Sigmoid colon (tissue), 7 donors: ENCODE measurements around the gene EZR. TPM values are rescaled to one million over a fixed set of nuclear protein-coding genes. Genes with fewer than 3 reads are reported as not detected.
"Not testable (repeated sequence)": the region's sequence is repeated elsewhere in the genome, so short reads cannot be mapped to it uniquely, and the experiment has no call there.

Experiments used
- DNase-seq: peaks from one replicate; pipeline ENCODE4 v3.0.0-alpha.2; 2019
- H3K27ac ChIP-seq, 4 donors: fragments of 200-600 bp; sonication (generic); one replicate each; pipeline ENCODE4 v1.5.1; 2016 to 2019; ENCODE audit warnings: mild to moderate bottlenecking in 1 of 4
- H3K27me3 ChIP-seq, 3 donors: fragments of 200-600 bp; sonication (generic); one replicate each; pipeline ENCODE4 v1.5.1; 2019; ENCODE audit warnings: mild to moderate bottlenecking in 1 of 3
- H3K36me3 ChIP-seq, 4 donors: fragments of 200-600 bp; sonication (generic); one replicate each; pipeline ENCODE4 v1.5.1; 2016 to 2019
- H3K4me1 ChIP-seq, 4 donors: fragments of 200-600 bp; sonication (generic); one replicate each; pipeline ENCODE4 v1.5.1; 2017 to 2019
- H3K4me3 ChIP-seq, 4 donors: fragments of 200-600 bp; sonication (generic); one replicate each; pipeline ENCODE4 v1.5.1; 2017 to 2019; ENCODE audit warnings: mild to moderate bottlenecking in 2 of 4, moderate library complexity in 1 of 4
- H3K9me3 ChIP-seq, 4 donors: fragments of 200-600 bp in 3 of 4; sonication (generic) in 3 of 4; one replicate each; pipeline versions ENCODE4 v1.5.1 to v1.6.1; 2013 to 2019
- CTCF ChIP-seq, 4 experiments: fragments of 450-650 bp in 3 of 4; fragments of 200-600 bp in 1 of 4; IDR thresholded peaks; one replicate each; pipeline ENCODE4 v1.5.1; 2016 to 2019; ENCODE audit warnings: antibody characterized with exemption in 4 of 4, mild to moderate bottlenecking in 3 of 4, moderate library complexity in 2 of 4
- EP300 ChIP-seq, 4 donors: sonication (generic); formaldehyde crosslinking; IDR thresholded peaks; one replicate each; pipeline ENCODE4 v1.6.1; 2017; ENCODE audit warnings: antibody characterized with exemption in 4 of 4
- POLR2A ChIP-seq, 2 donors: fragments of 450-650 bp; IDR thresholded peaks; one replicate each; pipeline ENCODE4 v1.6.1; 2016; ENCODE audit warnings: antibody characterized with exemption in 2 of 2, mild to moderate bottlenecking in 2 of 2, moderate library complexity in 2 of 2
- POLR2AphosphoS5 ChIP-seq, 4 donors: sonication (generic); formaldehyde crosslinking; IDR thresholded peaks; one replicate each; pipeline ENCODE4 v1.6.1; 2017; ENCODE audit warnings: antibody characterized with exemption in 4 of 4
- WGBS, 2 donors: extraction: QIAGEN DNeasy Blood & Tissue Kit; methylation state at CpG; one replicate each; pipeline ENCODE4 v1.1.7; 2013; 5-methylcytosine and 5-hydroxymethylcytosine counted together
- intact Hi-C: fragments of 100-400 bp; cut with DNase I; formaldehyde crosslinking; loops from one replicate; pipeline ENCODE4 v1.15.1; 2023
- polyA plus RNA-seq, 3 donors: library from polyadenylated mRNA; stranded (reverse); fragments of 200-250 nt; gene quantifications; one replicate each; pipeline ENCODE4 v1.2.3, GENCODE V29; 2013
- total RNA-seq, 4 donors: library from RNA; depleted of rRNA; stranded (reverse); fragments of >200 nt; gene quantifications; one replicate each; pipeline ENCODE4 v1.1.0, GENCODE V29; 2016
- donor health status: healthy with polysubstance abuse.
- donor health status: Bipolar disorder and iron deficiency.
- donor health status: healthy.

EZR gene
- total and polyA plus RNA-seq, 7 donors = 33.5 to 333 (median 46.0) TPM

DNA sequence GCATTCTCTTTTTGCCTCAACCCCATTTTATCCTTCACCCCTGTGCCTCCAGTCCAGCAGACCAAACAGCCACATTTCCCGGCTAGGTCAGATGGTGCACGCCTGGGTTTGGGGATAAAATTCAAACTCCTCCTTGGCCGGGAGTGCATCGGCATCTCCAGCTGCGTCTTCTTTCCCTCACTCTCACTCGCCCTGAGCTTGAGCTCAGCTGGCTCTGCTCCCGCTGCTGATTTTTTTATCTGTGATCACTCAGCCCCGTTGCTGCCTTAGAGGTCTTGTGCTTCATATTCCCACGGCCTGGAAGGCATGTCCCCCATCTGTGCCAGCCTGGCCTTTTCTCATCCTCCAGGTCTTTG lies 6.8 kb upstream of the EZR start:
- TF ChIP-seq EP300 (IDR thresholded peaks at IDR 0.05) = no peak
- TF ChIP-seq CTCF (IDR thresholded peaks at IDR 0.05) = no peak
- no peak for TF ChIP-seq POLR2A (IDR thresholded peaks at IDR 0.05)
- no peak for TF ChIP-seq POLR2AphosphoS5 (IDR thresholded peaks at IDR 0.05)
- intact Hi-C loops = no loop called here
- peak overlapping the region in 3 of 4 donors; percentile 15 to 26 (median 15) for H3K27ac ChIP-seq
- no peaks in the 10 kb centered on the region for H3K27me3 ChIP-seq
- H3K36me3 ChIP-seq = no peaks in the 10 kb centered on the region
- H3K4me1 ChIP-seq = no peaks in the 10 kb centered on the region
- H3K9me3 ChIP-seq = no peaks in the 10 kb centered on the region
- DNase-seq = peak; percentile 77
- H3K4me3 ChIP-seq = no peak overlapping the region
- WGBS, 2 donors = 81 to 85% methylated on average over 9 of the region's 9 CpGs

GRCh38 chr6:158825038-158825950 lies 6.1 kb upstream of the EZR start:
- intact Hi-C loops = no loop called here
- H3K27ac ChIP-seq = peak overlapping the region in 3 of 4 donors; percentile 15 to 26 (median 15)

GRCh38 chr6:158823616-158824015 lies 4.4 kb upstream of the EZR start:
- DNase-seq, H3K36me3 ChIP-seq, H3K27ac ChIP-seq, H3K4me1 ChIP-seq, H3K9me3 ChIP-seq, H3K4me3 ChIP-seq, intact Hi-C loops, H3K27me3 ChIP-seq: not testable (repeated sequence)
- 95 to 98% methylated on average over 4 of the region's 4 CpGs for WGBS, 2 donors

More at GRCh38 chr6:158825038-158825950, 6.1 kb upstream of the EZR start:
- H3K9me3 ChIP-seq = no peaks in the 10 kb centered on the region
- no peaks in the 10 kb centered on the region for H3K27me3 ChIP-seq
- DNase-seq = no peak
- TF ChIP-seq CTCF (IDR thresholded peaks at IDR 0.05) = no peak
- no peak for TF ChIP-seq POLR2A (IDR thresholded peaks at IDR 0.05)
- no peaks in the 10 kb centered on the region for H3K36me3 ChIP-seq
- no peak overlapping the region for H3K4me3 ChIP-seq
- no peaks in the 10 kb centered on the region for H3K4me1 ChIP-seq
- WGBS, 2 donors = 83 to 91% methylated on average over 13 of the region's 13 CpGs

DNA sequence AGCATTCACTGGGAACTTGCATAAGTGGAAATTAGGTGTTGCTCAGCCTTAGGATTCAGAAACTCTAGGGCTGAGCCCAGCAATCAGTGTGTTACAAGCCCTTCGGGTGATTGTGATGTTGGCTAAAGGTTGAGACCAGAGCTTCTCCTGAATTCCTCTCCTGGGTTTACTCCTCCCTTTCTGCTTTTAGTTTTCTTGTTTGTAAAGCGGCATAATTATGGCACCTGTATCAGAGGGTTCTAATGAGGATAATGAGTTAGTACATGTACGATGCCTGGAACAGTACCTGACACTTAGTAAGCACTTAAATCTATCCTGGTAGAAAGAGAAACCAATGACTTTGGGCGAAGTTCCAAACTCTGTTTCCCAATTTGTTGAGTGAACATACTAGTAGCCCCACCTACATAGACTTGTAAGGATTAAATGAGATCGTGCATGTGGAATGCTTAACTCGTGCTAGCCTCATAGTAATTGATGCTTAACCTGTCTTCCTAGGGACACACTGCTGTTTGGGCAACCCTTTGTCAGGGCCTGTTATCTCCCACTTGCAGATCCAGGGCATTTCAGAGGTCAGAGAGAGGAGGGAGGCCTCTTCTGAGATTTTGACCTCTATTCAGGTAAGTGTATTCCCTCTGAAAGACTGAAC lies 932 bp upstream of the EZR start:
- Histone ChIP-seq H3K36me3 (no peaks in the 10 kb centered on the region), H3K9me3 (no peaks in the 10 kb centered on the region), H3K27ac (peak overlapping the region; percentile 95 to 99 (median 96)), H3K4me3 (no peak overlapping the region), H3K27me3 (no peaks in the 10 kb centered on the region), H3K4me1 (peaks cover 0 to 26% (median 19%) of the 10 kb centered on the region in 4 donors)
- DNase-seq = no peak
- 92 to 95% methylated on average over 6 of the region's 6 CpGs for WGBS, 2 donors
- TF ChIP-seq CTCF (IDR thresholded peaks at IDR 0.05) (no peak), POLR2AphosphoS5 (IDR thresholded peaks at IDR 0.05) (no peak), EP300 (IDR thresholded peaks at IDR 0.05) (no peak), POLR2A (IDR thresholded peaks at IDR 0.05) (no peak)
- intact Hi-C loops = loop anchor here (2.0 to 5.0 kb wide), 3 partner anchors 113 to 181 kb away; partner anchors contain the start of gene RSPH3

DNA sequence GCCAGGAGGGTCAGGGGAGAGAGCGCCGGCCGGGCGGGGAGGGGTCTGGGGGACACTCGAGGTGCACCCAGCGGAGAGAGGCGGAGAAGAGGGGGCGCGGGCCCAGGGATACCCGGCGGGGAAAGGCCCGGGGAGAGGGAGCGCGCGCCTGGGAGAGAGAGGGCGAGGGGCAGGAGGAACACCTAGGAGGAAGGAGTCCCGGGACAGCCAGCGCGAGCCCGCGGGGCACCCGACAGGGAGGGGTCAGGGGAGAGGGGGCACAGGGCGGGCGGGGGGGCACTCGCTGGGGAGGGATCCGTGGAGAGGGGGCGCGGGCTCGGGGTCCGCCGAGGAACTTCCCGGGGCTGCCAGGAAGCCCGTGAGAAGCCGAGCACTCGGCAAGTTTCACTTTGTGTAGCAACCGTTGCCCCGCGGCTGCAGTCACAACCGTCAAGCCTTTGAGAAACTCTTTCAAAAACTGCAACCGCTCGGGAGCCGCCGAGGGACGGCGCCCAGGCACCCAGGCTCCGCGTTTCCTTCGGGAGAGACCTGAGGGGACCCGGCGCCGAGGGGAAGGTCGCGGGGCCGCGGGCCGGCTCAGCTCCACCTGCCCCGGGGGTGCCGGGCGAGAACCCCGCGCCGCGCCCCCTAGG lies 471 bp downstream of the EZR start:
- Histone ChIP-seq H3K9me3 (no peaks in the 10 kb centered on the region), H3K27ac (peak overlapping the region; percentile 95 to 99 (median 96)), H3K27me3 (no peaks in the 10 kb centered on the region), H3K4me3 (peak overlapping the region; percentile 74 to 97 (median 81)), H3K4me1 (peaks cover 0 to 34% (median 26%) of the 10 kb centered on the region in 4 donors), H3K36me3 (no peaks in the 10 kb centered on the region)
- DNase-seq = peak; percentile 87
- intact Hi-C loops = loop anchor here (1.0 to 5.0 kb wide), 4 partner anchors 51 to 182 kb away; partner anchors contain the start of gene RSPH3
- WGBS, 2 donors = 1% methylated on average over 63 of the region's 63 CpGs
- TF ChIP-seq POLR2A (IDR thresholded peaks at IDR 0.05) = no peak
- TF ChIP-seq EP300 (IDR thresholded peaks at IDR 0.05) = no peak
- no peak for TF ChIP-seq CTCF (IDR thresholded peaks at IDR 0.05)
- TF ChIP-seq POLR2AphosphoS5 (IDR thresholded peaks at IDR 0.05) = no peak
